ENCODE results near the gene CDC45.

- no peak for TF ChIP-seq CTCF (optimal IDR thresholded peaks at IDR 0.05 in 1 of 3, IDR thresholded peaks at IDR 0.05 in 1 of 3, conservative IDR thresholded peaks at IDR 0.05 in 1 of 3; ENCODE audit: extremely low read depth in 1 of 3, insufficient read depth in 2 of 3, low read length in 3 of 3)
- no peak for TF ChIP-seq EZH2 (IDR thresholded peaks at IDR 0.05; ENCODE audit: low read length)
Observed at GRCh38 chr22:19519041-19519926, 39.6 kb downstream of the CDC45 start.
